ENCODE measurements around the gene PTPRU.
"Not testable (repeated sequence)": the region's sequence is repeated elsewhere in the genome, so short reads cannot be mapped to it uniquely, and the experiment has no call there.

The PTPRU gene

DNA sequence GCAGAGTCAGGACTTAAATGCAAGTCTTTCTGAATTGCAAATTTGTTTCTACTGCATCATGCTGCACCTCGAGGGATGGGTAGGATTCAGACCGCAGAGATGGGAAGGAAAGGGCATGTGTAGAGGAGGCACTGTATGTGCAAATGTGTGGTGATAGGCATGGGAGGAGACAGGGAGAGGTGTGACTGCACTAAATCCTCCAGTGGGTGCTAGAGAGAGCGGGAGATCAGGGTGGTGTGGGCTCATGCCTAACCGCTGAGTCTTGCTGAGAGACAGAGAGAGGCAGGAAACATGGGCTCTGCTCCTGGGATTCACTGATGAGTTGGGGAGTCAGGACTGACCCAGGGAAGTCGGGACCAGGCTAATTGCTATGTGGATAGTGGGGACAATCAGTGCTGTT lies 61.1 kb downstream of the PTPRU start:
- no peak for DNase-seq

GRCh38 chr1:29298246-29298645 lies 61.9 kb downstream of the PTPRU start:
- no peak for DNase-seq

GRCh38 chr1:29299446-29299845 lies 63.1 kb downstream of the PTPRU start:
- no peak for DNase-seq

DNA sequence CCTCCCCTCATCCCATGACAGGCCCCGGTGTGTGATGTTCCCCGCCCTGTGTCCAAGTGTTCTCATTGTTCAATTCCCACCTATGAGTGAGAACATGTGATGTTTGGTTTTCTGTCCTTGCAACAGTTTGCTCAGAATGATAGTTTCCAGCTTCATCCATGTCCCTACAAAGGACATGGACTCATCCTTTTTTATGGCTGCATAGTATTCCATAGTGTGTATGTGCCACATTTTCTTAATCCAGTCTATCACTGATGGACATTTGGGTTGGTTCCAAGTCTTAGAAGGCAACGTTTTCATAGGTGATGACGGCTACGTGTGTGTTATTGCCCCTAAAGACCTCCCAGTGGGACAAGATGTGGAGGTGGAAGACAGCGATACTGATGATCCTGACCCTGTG lies 65.4 kb downstream of the PTPRU start:
- DNase-seq: not testable (repeated sequence)

- no peak for DNase-seq
Measured at GRCh38 chr1:29303201-29304024, 67.1 kb downstream of the PTPRU start.

DNA sequence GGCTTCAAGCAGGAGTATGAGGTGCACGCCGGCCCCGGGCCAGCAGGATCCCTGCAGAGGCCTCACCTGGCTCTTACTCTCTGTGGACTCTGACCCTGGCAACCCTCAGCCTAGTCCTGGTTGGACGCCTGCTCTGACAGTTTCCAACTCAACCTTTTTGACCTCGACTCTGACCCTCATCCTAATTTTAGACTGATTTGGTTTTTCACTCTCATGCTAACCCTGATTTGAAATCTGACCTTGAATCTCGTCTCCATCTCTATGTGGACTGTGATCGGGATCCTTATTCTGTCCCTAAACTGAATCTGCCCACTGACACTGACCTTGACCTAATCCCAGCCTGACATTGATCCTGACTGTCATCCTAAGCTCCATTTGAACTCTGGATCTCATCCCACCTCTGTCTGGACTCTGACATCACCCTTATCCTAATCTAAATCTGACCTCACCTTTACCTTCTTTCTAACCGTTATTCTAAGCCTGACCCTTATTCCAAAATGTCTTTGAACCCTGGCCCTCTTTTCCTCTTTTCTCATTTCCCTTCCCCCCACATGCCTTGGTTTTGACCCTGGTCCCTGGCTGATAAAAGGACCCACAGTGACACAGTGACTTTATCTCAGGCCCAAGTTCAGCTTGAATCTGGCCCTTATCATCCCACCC lies 67.8 kb downstream of the PTPRU start:
- no peak for DNase-seq

DNA sequence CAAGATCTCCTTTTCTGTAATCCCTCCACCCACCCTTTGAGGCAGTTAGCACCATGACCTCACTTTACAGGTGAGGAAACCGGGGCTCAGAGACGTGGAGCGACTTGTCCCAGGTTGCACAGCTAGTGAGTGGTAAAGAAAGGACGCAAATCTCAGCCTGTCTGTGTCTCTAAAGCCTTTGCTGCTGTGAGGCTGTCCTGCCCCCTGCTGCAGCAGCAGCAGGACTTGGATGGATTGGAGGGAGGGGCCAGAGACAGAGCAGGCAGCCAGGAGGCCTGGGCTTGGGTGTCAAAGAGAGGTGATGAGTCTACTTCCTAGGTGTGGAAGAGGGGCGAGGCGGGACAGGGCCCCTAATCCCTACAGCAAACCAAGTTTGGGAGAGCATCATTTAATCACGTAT lies 69.6 kb downstream of the PTPRU start:
- DNase-seq: no peak

DNA sequence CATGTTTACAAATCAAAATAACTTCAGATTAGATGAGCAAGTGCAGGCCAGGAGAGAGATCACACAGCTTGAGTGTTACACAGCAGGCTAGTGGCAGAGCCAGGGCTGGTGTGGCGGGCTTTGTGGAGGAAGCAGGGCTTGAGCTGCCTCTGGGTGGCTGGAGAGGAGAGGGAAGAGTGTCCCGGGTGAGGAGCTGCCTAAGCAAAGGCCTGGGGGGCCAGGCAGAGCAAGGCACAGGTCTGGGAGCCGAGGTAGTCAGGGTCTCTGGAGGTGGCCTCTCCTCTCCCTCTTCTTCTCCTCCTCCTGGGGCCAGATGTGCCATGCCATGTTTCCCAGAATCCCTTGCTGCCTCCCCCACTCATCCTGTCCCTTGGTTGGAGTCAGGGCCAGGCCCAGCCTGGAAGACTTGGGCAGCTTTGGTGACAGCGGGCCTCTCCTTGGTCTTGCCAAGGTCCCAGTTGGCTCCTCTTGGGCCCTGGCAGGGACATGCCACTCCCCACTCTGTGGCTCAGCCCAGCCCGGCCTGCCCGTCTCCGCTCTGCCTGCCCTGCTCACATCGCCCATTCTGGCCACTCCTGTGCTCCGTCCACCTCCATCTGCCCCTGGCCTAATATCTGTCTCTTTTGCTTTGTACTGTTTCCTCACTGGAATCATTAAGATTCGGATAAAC lies 70.3 kb downstream of the PTPRU start:
- no peak for DNase-seq

GRCh38 chr1:29309075-29309474 lies 72.8 kb downstream of the PTPRU start:
- no peak for DNase-seq

DNA sequence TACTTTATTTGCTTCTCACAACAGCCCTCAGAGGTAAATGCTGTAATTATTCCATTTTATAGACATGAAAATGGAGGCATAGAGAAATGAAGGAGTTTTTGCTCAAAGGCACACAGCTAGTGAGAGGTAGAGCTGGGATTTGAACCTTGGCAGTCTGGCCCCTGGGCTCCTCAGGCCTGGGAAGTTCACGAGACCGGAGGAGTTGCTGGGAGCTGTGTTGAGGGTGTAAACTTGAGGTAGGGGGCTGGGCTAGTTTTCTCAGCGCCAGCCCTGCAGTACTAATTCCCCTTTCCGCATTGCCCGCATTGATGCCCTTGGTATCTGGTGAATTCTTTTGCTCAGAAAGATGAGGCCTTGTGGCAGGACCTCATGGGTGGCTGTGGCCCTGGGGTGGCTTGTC lies 73.3 kb downstream of the PTPRU start:
- no peak for DNase-seq

- DNase-seq: no peak
Measured at GRCh38 chr1:29310616-29311180, 74.4 kb downstream of the PTPRU start.

GRCh38 chr1:29311352-29312030 lies 75.2 kb downstream of the PTPRU start:
- no peak for DNase-seq

DNA sequence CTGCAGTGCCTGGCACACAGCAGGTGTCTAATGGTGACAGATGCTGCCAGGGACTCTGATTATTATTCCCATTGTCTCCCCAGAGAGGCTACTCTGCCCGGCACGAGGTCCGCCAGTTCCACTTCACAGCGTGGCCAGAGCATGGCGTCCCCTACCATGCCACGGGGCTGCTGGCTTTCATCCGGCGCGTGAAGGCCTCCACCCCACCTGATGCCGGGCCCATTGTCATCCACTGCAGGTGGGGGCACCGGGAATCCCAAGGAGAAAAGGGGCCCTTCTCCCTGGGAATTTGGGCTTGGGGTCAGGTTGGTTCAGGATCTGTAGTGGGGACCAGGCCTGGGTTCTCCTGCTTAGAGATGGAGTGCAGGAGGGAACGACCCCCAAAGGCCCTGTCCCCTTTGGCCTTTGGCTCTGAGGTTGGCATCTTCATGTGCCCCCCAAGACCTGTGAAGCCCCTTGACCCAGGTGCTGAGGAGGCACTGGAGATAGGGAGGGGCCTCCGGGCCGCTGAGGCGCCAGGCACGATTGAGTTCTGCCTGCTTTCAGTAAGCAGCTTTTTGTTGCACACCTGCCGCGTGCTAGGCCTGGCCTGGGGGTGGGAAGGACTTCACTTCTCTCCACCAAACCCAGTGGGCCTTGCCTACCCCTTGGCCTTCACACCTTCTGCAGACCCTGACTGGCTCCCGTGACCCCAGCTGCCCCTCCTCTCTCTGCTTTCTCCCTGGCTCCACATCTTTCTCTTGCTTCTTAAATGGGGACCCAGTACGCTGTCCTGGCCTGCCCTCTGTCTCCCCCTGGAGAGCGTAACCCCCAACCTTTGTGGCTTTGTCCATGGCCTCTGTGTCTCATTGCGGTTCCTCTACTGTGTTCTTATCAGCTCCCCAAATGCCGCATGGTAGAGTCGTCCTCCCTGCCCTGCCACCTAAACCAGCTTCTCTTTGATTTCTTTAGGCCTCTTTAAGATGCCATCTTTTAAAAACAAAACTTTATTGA lies 76.4 kb downstream of the PTPRU start:
- no peak for DNase-seq

DNA sequence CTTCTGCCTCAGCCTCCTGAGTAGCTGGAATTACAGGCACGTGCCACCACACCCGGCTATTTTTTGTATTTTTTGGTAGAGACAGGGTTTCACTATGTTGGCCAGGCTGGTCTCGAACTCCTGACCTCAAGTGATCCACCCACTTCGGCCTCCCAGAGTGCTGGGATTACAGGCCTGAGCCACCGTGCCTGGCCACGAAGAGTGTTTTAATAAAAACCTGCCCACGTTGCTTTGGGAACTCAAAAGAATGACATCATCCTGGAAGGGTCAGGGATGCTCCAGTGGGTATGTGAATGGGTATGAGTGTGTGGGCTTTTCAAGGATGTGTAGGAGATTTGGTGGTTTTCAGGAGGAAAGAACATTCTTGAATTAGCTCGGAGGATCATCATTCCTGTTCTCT lies 78.4 kb downstream of the PTPRU start:
- DNase-seq: not testable (repeated sequence)

- no peak for DNase-seq
Measured at GRCh38 chr1:29315262-29315661, 78.9 kb downstream of the PTPRU start.

GRCh38 chr1:29315876-29316275 lies 79.6 kb downstream of the PTPRU start:
- DNase-seq: no peak

DNA sequence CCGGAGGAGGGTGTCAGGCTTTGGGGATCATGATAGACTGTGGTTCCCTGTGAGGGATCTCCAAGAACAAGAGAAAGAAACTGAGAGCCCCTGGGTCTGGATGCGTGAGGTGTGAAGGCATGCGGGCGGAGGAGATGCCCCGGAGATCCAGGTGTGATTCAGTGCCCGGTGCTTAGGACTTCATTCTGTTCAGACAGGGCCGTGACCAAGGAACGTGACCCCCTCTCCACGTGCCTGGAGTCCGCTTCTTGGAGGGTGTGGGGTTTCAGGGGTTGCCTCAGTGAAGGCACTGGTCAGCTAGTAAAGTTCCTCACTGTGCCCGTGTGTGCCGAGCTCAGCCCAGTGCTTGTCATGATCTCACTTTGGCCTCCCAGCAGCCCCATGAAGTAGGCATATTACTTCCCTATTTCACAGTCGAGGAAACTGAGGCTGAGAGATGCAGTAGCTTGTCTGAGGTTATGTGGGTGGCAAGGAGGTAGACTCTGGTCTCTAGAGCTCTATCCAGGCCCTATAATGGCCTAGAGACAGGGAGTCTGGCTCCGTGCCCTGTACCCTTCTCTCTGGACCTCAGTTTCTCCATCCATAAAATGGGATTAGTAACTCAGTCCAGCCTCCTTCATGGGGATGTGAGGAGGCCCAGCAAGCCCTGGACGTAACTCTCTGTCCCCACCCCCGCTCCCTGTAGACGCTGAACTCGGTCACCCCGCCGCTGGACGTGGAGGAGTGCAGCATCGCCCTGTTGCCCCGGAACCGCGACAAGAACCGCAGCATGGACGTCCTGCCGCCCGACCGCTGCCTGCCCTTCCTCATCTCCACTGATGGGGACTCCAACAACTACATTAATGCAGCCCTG lies 81.0 kb downstream of the PTPRU start:
- no peak for DNase-seq

DNA sequence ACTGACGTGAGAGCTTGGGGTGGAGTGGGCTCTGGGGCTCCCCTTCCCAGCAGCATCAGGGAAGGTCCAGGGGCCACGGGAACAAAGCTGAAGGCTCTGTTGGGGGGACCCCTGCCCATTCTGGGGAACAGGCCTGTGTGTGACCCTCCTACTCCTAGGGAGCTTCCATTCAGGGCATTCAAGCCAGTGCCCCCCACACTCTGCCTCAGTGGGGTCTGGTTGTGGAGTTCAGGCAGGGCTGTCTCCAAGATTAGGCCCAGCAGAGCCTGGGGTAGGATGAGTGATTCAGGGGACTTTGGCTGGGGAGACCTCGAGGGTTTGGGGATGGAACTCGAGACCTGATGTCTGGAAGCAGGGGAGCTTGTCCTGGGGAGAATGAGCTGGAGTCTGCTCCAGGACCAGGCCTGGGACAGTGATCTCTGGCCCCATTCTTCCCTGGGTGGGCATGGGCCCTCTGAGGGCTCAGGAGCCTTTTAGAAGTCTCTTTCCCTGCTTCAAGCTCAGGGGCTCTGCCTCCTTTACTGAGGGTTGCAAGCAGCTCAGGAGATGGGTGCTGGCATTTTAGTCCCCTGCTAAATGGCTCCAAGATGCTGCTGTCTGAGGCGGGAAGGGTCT lies 81.7 kb downstream of the PTPRU start:
- DNase-seq: no peak

- DNase-seq: no peak
Measured at GRCh38 chr1:29318724-29319123, 82.4 kb downstream of the PTPRU start.

Data from hematopoietic multipotent progenitor cell treated with erythropoietin and hydrocortisone succinate and interleukin-3 and kit ligand, for 8 days (in vitro differentiated cells).